Ovary (tissue), 9 donors: ENCODE results near the gene NEMF. TPM values are rescaled to one million over a fixed set of nuclear protein-coding genes. Genes with fewer than 3 reads are reported as not detected.
"Not testable (repeated sequence)": the region's sequence is repeated elsewhere in the genome, so short reads cannot be mapped to it uniquely, and the experiment has no call there.

ENCODE experiments used
- DNase-seq, 5 donors: peaks; one replicate each; pipeline ENCODE4 v3.0.0-alpha.2; 2019 to 2020
- H3K27ac ChIP-seq, 2 donors: fragments of 200-600 bp; one replicate each; pipeline versions ENCODE4 v1.5.1 to v1.8.0; 2019 to 2022
- H3K27me3 ChIP-seq: fragments of 200-600 bp; one replicate; pipeline ENCODE4 v1.8.0; 2022
- H3K36me3 ChIP-seq: fragments of 200-600 bp; sonication (generic); one replicate; pipeline ENCODE4 v1.5.1; 2019
- H3K4me1 ChIP-seq: one replicate; pipeline ENCODE4 v1.8.1; 2013; ENCODE audit warnings: mild to moderate bottlenecking, moderate library complexity; ENCODE audit not compliant: insufficient read depth
- H3K4me3 ChIP-seq: fragments of 200-600 bp; sonication (generic); one replicate; pipeline ENCODE4 v1.5.1; 2017
- H3K9me3 ChIP-seq, 2 donors: fragments of 200-600 bp in 1 of 2; sonication (generic) in 1 of 2; one replicate each; pipeline versions ENCODE4 v1.5.1 to v1.8.1; 2013 to 2019; ENCODE audit warnings: mild to moderate bottlenecking in 1 of 2, moderate library complexity in 1 of 2
- EP300 ChIP-seq: sonication (generic); formaldehyde crosslinking; IDR thresholded peaks from one replicate; pipeline ENCODE4 v1.6.1; 2017; ENCODE audit warnings: antibody characterized with exemption
- POLR2A ChIP-seq: fragments of 450-650 bp; IDR thresholded peaks from one replicate; pipeline ENCODE4 v1.6.1; 2017; ENCODE audit warnings: antibody characterized with exemption, mild to moderate bottlenecking, moderate library complexity
- WGBS, 3 donors: extraction: QIAGEN DNeasy Blood & Tissue Kit in 1 of 3; methylation state at CpG; one replicate each; pipeline versions ENCODE4 v1.1.5 to v1.1.7; 2013 to 2017; 5-methylcytosine and 5-hydroxymethylcytosine counted together
- intact Hi-C, 4 donors: fragments of 100-400 bp; cut with DNase I; formaldehyde crosslinking; loops; one replicate each; pipeline versions ENCODE4 v1.11.0 to v1.15.1; 2022 to 2023
- polyA plus RNA-seq, 2 donors: library from polyadenylated mRNA; stranded (reverse); fragments of 200-250 nt in 1 of 2; fragments of 350-450 nt in 1 of 2; fragmentation: Illumina TruSeq in 1 of 2; extraction: RNeasy Lipid Tissue Mini Kit (QIAGEN cat#74804) in 1 of 2; gene quantifications; one replicate each; pipeline ENCODE4 v1.2.3, GENCODE V29; 2013 to 2014
- total RNA-seq, 7 donors: library from RNA; depleted of rRNA in 2 of 7; stranded (reverse); fragments of >200 nt in 2 of 7; fragmentation: NEBNext Ultra II Directional in 3 of 7; extraction: Animal tissue kit (Norgen Biotek cat#: 25700) in 3 of 7; gene quantifications; one replicate each; pipeline versions ENCODE4 v1.1.0 to v1.2.4, GENCODE V29; 2016 to 2023
- TF ChIP-seq, protein P1 (sequence below), 3 donors: fragments of 450-650 bp in 2 of 3; fragments of 200-600 bp in 1 of 3; IDR thresholded peaks; one replicate each; pipeline versions ENCODE4 v1.5.1 to v1.8.0; 2016 to 2022; ENCODE audit warnings: antibody characterized with exemption in 3 of 3, mild to moderate bottlenecking in 1 of 3
- donor health status: DM: no; HTN: no; CAD: no; lungs with moderate emphysema.
- donor health status: DM: no; HTN: no; CAD: no.
- donor health status: Bipolar disorder and iron deficiency.
- donor health status: DM: yes; HTN: yes; CAD: no.
- donor health status: DM: no; HTN: no; CAD: no.
- donor health status: DM: yes; HTN: yes; CAD: no.

NEMF gene
- total and polyA plus RNA-seq, 9 donors = 20.9 to 98.9 (median 68.6) TPM

DNA sequence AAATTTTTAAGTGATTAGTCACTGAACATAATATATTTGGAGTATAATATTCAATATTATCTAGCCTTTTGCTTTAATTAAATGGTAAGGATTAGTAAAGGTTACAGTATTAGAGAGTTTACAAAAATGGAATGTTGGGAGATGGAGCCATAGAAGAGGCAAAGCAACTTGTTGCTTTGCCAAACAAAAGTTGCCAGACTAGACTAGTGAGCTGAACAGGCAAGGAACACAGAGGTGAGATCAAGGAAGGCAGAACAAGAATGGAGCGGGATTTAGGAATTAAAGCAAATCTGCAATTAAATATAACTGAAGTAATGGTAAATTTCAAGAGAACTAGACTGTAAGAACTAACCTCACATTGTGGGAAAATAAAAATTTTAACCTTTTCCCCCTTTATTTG lies 45.4 kb upstream of the NEMF start:
- no peak for DNase-seq
- H3K9me3 ChIP-seq = no peaks in the 10 kb centered on the region
- intact Hi-C loops = loop anchor here in 1 of 4 donors (10.0 kb wide), 1 partner anchor 107 kb away; no protein-coding TSS in a partner anchor
- no peaks in the 10 kb centered on the region for H3K27me3 ChIP-seq
- 86 to 91% (median 89%) methylated on average over 1 of the region's 1 CpG for WGBS, 3 donors
- no peak for TF ChIP-seq EP300
- TF ChIP-seq POLR2A = no peak
- TF ChIP-seq, protein P1, sequence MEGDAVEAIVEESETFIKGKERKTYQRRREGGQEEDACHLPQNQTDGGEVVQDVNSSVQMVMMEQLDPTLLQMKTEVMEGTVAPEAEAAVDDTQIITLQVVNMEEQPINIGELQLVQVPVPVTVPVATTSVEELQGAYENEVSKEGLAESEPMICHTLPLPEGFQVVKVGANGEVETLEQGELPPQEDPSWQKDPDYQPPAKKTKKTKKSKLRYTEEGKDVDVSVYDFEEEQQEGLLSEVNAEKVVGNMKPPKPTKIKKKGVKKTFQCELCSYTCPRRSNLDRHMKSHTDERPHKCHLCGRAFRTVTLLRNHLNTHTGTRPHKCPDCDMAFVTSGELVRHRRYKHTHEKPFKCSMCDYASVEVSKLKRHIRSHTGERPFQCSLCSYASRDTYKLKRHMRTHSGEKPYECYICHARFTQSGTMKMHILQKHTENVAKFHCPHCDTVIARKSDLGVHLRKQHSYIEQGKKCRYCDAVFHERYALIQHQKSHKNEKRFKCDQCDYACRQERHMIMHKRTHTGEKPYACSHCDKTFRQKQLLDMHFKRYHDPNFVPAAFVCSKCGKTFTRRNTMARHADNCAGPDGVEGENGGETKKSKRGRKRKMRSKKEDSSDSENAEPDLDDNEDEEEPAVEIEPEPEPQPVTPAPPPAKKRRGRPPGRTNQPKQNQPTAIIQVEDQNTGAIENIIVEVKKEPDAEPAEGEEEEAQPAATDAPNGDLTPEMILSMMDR (IDR thresholded peaks at IDR 0.05) = no peak
- no peaks in the 10 kb centered on the region for H3K36me3 ChIP-seq
- H3K4me3 ChIP-seq = no peak overlapping the region
- peaks cover 3% of the 10 kb centered on the region for H3K4me1 ChIP-seq
- no peak overlapping the region for H3K27ac ChIP-seq

DNA sequence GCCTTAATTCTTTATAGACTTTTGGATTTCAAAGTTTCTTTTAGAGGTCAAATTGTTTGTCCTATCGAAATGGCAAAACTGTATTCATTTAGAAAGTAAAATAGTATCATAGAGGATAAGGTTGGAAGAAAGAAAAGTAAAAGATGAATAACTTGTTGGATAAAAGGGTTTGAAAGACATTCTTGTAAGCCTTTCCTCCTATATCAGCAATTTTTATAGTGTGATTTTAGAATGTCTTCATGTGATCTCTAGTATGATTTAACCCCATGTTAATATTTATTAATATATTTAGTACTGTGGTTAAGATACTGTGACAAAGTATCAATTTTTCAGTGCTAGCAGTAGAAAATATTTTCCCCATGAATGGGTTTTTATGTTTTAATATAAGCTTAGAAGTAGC lies 44.8 kb upstream of the NEMF start:
- Histone ChIP-seq H3K27ac (no peak overlapping the region), H3K36me3 (no peaks in the 10 kb centered on the region), H3K27me3 (no peaks in the 10 kb centered on the region), H3K4me3 (no peak overlapping the region), H3K4me1 (peaks cover 3% of the 10 kb centered on the region), H3K9me3 (no peaks in the 10 kb centered on the region)
- WGBS, 3 donors = 26 to 42% (median 35%) methylated on average over 1 of the region's 1 CpG
- no peak for DNase-seq
- intact Hi-C loops = loop anchor here in 1 of 4 donors (10.0 kb wide), 1 partner anchor 107 kb away; no protein-coding TSS in a partner anchor
- TF ChIP-seq, protein P1 (IDR thresholded peaks at IDR 0.05) = no peak
- TF ChIP-seq EP300 = no peak

DNA sequence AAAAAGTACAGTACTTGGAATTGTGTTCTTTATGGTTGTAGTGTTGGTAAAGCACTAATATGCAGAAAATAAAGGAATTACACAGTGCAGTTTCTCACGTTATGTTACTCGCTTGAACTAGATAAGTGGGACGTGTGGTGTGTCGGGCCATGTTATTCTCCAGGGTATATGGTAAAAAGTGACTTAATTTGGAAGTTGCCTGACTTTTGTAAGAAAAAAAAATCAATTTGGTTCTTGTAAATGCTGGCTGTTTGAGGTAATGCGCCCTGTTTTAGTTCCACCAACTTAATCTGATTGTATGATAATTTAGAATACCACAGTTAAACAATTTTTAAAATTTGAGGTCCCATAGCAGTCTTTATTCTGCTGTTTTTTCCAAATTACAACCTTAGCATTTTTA lies 44.4 kb upstream of the NEMF start:
- H3K4me3 ChIP-seq = no peak overlapping the region
- no peak for DNase-seq

DNA sequence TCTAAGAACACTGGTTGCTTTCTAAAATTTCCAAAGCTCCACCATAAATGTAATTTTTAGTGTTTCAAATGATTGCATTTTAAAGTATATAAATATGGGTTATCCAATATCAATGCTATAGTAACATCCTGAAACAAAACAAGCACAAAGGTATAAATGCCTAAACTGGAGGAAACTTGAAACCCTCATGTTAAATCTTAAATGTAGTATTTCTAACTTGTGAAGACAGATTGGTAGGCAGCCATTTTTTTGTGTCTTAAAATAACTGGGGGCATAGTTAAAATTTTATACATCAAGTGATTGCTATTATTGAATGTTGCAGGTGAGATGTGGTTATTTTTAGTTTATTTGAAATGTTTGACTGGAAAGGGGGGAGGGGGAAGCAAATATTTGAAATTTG lies 43.7 kb upstream of the NEMF start:
- H3K27me3 ChIP-seq, H3K4me1 ChIP-seq, H3K9me3 ChIP-seq, H3K27ac ChIP-seq, H3K36me3 ChIP-seq, H3K4me3 ChIP-seq, DNase-seq: not testable (repeated sequence)
- intact Hi-C loops = loop anchor here in 1 of 4 donors (10.0 kb wide), 1 partner anchor 109 kb away; no protein-coding TSS in a partner anchor

More for the DNA sequence above, 44.4 kb upstream of the NEMF start:
- Histone ChIP-seq H3K9me3 (no peaks in the 10 kb centered on the region), H3K36me3 (no peaks in the 10 kb centered on the region), H3K27me3 (no peaks in the 10 kb centered on the region), H3K4me1 (peaks cover 3% of the 10 kb centered on the region), H3K27ac (no peak overlapping the region)
- 64 to 74% (median 64%) methylated on average over 5 of the region's 5 CpGs for WGBS, 3 donors
- TF ChIP-seq, protein P1 (IDR thresholded peaks at IDR 0.05) = no peak
- TF ChIP-seq POLR2A = no peak
- TF ChIP-seq EP300 = no peak
- intact Hi-C loops = loop anchor here in 1 of 4 donors (10.0 kb wide), 1 partner anchor 108 kb away; no protein-coding TSS in a partner anchor

DNA sequence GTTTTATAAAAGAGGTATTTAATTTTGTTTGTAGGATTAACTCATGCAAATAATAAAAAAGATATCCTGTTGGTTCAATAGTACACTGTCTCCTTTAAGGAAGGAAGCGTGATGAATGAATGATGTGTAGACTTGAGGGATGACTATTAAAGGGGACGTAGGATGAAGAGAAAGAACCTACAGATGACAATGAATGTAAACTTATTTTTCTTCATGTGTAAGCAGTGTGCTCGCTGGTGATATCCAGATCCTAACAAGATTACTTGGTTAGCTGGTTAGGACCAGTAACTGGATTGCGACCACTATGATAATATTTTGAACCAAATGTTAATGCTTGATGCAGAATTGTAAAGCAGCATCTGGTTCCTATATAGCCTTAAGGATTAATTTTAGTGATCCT lies 42.9 kb upstream of the NEMF start:
- intact Hi-C loops = loop anchor here in 1 of 4 donors (10.0 kb wide), 1 partner anchor 109 kb away; no protein-coding TSS in a partner anchor
- Histone ChIP-seq H3K4me3 (peak overlapping the region; percentile 100), H3K27me3 (no peaks in the 10 kb centered on the region), H3K4me1 (peaks cover 3% of the 10 kb centered on the region), H3K36me3 (no peaks in the 10 kb centered on the region), H3K27ac (no peak overlapping the region), H3K9me3 (no peaks in the 10 kb centered on the region)
- DNase-seq = no peak
- 46 to 55% (median 53%) methylated on average over 4 of the region's 4 CpGs for WGBS, 3 donors
- TF ChIP-seq, protein P1 (IDR thresholded peaks at IDR 0.05) = no peak
- TF ChIP-seq POLR2A = no peak
- TF ChIP-seq EP300 = no peak

DNA sequence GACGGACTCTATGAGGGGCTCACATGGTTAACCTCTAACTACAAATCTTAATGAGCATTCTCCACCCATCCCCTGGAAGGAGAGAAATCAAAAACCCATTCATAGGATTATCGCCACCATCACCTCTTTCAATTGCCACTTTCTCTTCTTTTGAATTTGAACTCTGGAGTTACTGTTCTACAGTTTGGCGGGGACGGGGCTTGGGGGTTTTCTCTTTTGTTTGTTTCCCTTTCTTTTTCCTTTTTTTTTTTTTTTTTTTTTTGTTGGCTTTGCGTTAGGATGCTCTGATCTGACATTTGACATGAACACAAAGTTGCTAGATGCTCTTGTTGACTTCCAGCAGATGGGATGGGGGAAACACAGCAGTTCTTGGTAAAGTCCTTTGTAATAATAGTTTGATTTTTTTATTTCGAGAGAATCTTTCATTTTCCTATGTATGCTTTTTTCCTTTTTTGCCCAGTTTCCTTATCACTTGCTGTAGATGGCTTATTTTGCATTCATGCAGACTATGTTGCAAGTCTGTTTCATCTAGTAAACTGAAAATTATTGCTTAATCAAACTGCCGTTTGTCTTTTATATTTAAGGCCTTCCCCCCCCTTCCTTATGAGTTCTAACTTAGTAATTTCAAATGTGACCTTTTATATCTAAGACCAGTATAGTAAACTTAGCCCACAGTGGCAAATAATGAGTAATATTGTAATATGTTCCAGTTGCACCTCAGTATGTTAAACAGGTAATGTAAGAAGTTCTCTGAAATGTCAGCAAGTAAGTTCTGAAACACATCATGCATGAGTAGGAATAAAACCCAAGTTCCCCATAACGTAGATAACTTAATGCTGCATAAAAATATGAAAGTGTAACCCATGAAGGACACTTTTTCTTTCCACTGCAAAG lies 41.9 kb upstream of the NEMF start:
- peak overlapping the region; percentile 100 for H3K4me3 ChIP-seq
- not testable (repeated sequence) for DNase-seq, H3K9me3 ChIP-seq, H3K27ac ChIP-seq, H3K27me3 ChIP-seq, H3K36me3 ChIP-seq, H3K4me1 ChIP-seq
- WGBS, 3 donors = 7 to 11% (median 9%) methylated on average over 8 of the region's 8 CpGs
- intact Hi-C loops = loop anchor here in 2 of 4 donors (5.0 to 10.0 kb wide), 2 partner anchors 108 to 110 kb away; no protein-coding TSS in a partner anchor
